Measurements from ENCODE around the gene PLXNA3.

PLXNA3 gene

GRCh38 chrX:154430479-154430878, 27.6 kb upstream of the PLXNA3 start:
- DNase-seq (no peak), ATAC-seq (no peak)
- Mint-ChIP-seq H3K4me3 (peak overlapping the region; percentile 26), H3K27me3 (no peaks in the 10 kb centered on the region), H3K4me1 (peaks cover 26% of the 10 kb centered on the region), H3K27ac (peak overlapping the region; percentile 36), H3K36me3 (ENCODE audit: low read depth) (no peaks in the 10 kb centered on the region), H3K9me3 (no peaks in the 10 kb centered on the region)

- Mint-ChIP-seq H3K4me1 (peaks cover 27% of the 10 kb centered on the region), H3K27me3 (no peaks in the 10 kb centered on the region), H3K36me3 (ENCODE audit: low read depth) (no peaks in the 10 kb centered on the region), H3K27ac (peak overlapping the region; percentile 36), H3K4me3 (no peak overlapping the region), H3K9me3 (no peaks in the 10 kb centered on the region)
- ATAC-seq (no peak), DNase-seq (no peak)
Observed at GRCh38 chrX:154430916-154431315, 27.2 kb upstream of the PLXNA3 start.

GRCh38 chrX:154431341-154431740, 26.7 kb upstream of the PLXNA3 start:
- DNase-seq (no peak), ATAC-seq (no peak)
- Mint-ChIP-seq H3K9me3 (no peaks in the 10 kb centered on the region), H3K36me3 (ENCODE audit: low read depth) (no peaks in the 10 kb centered on the region), H3K27me3 (no peaks in the 10 kb centered on the region), H3K4me1 (peaks cover 32% of the 10 kb centered on the region), H3K27ac (no peak overlapping the region), H3K4me3 (no peak overlapping the region)

DNA sequence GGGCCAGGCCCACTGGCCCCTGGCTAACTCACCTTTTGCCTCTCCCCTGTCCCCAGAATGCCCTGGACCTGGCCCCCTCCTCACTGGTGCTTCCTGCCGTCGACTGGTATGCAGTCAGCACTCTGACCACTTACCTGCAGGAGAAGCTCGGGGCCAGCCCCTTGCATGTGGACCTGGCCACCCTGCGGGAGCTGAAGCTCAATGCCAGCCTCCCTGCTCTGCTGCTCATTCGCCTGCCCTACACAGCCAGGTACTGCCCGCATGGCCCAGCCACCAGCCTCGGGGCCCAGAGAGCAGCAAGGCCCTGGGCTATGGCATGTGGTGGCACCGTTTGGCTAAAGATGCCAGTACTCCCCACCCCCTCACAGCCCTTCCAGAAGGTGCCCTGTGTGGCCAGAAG, 25.9 kb upstream of the PLXNA3 start:
- no peak for DNase-seq
- Mint-ChIP-seq H3K27ac (no peak overlapping the region), H3K4me1 (peaks cover 31% of the 10 kb centered on the region), H3K9me3 (no peaks in the 10 kb centered on the region), H3K4me3 (no peak overlapping the region), H3K36me3 (ENCODE audit: low read depth) (no peaks in the 10 kb centered on the region), H3K27me3 (no peaks in the 10 kb centered on the region)
- ATAC-seq = no peak

GRCh38 chrX:154433605-154434004, 24.5 kb upstream of the PLXNA3 start:
- no peak for DNase-seq
- no peaks in the 10 kb centered on the region for H3K36me3 Mint-ChIP-seq (ENCODE audit: low read depth)

GRCh38 chrX:154434394-154435168, 23.5 kb upstream of the PLXNA3 start:
- Mint-ChIP-seq H3K27ac (no peak overlapping the region), H3K36me3 (ENCODE audit: low read depth) (no peaks in the 10 kb centered on the region)

More at GRCh38 chrX:154433605-154434004, 24.5 kb upstream of the PLXNA3 start:
- H3K27me3 Mint-ChIP-seq = no peaks in the 10 kb centered on the region
- no peak overlapping the region for H3K27ac Mint-ChIP-seq
- ATAC-seq = no peak
- H3K9me3 Mint-ChIP-seq = no peaks in the 10 kb centered on the region
- H3K4me1 Mint-ChIP-seq = peaks cover 28% of the 10 kb centered on the region
- no peak overlapping the region for H3K4me3 Mint-ChIP-seq

GRCh38 chrX:154435171-154435733, 22.8 kb upstream of the PLXNA3 start:
- Mint-ChIP-seq H3K4me3 (no peak overlapping the region), H3K36me3 (ENCODE audit: low read depth) (no peaks in the 10 kb centered on the region), H3K9me3 (no peaks in the 10 kb centered on the region), H3K4me1 (peaks cover 19% of the 10 kb centered on the region), H3K27ac (no peak overlapping the region), H3K27me3 (no peaks in the 10 kb centered on the region)
- ATAC-seq = no peak
- DNase-seq = no peak

More at GRCh38 chrX:154434394-154435168, 23.5 kb upstream of the PLXNA3 start:
- no peak overlapping the region for H3K4me3 Mint-ChIP-seq
- no peaks in the 10 kb centered on the region for H3K9me3 Mint-ChIP-seq
- DNase-seq = no peak
- no peaks in the 10 kb centered on the region for H3K27me3 Mint-ChIP-seq
- peaks cover 23% of the 10 kb centered on the region for H3K4me1 Mint-ChIP-seq
- ATAC-seq = no peak

- DNase-seq = peak; percentile 42
- Mint-ChIP-seq H3K4me1 (peaks cover 14% of the 10 kb centered on the region), H3K4me3 (peak overlapping the region; percentile 75), H3K36me3 (ENCODE audit: low read depth) (peaks cover 3% of the 10 kb centered on the region), H3K27ac (peak overlapping the region; percentile 85), H3K9me3 (no peaks in the 10 kb centered on the region), H3K27me3 (no peaks in the 10 kb centered on the region)
- peak; percentile 68 for ATAC-seq
Observed at GRCh38 chrX:154436374-154436982, 21.6 kb upstream of the PLXNA3 start.

DNA sequence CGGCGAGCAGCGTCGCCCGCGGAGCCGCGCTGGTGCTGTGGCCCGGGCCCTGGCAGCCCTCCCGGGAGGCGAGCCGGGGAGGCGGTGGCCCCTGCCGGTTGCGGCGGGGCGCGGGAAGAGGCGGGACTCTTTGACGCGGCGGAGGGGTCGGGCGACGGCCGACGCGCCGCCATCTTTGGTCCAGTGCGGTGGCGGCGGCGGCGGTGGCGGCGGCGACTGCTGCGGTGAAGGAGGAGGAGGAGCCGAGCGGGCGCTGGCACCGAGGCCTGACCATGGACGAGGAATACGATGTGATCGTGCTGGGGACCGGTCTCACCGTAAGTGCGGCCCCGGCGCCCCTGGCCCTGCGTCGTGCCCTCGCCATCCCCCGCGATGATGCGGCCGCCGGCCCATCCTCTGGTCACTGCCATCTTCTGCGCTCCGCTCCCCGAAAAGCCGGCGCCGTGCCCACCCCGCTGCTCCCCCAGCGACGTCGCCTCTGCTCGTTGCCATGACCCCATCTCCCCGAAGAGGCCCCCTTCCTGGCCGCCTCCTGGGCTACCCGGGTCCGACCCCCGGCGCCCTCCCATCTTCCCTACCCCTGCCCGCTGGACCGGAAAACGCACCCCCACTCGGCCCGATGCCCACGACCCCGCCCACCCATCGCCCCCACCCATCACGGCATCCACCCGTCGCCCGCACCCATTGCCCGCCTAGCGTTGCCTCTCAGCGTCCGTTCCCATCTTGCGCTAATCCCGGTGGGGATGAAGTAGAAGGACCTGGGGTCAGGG, 20.9 kb upstream of the PLXNA3 start, which contains the start of gene GDI1:
TSS of gene GDI1 (plus strand) at position 172 of the 770 bp plus-strand sequence. CDS start at position 273, 101 bp downstream.
- ATAC-seq (peak; percentile 16), DNase-seq (peak; percentile 63)
- Mint-ChIP-seq H3K27ac (peak within 1 kb of the TSS; percentile 85), H3K4me1 (peaks cover 15% of the 10 kb centered on the region), H3K4me3 (peak within 1 kb of the TSS; percentile 81), H3K36me3 (ENCODE audit: low read depth) (peaks cover 5% of the 10 kb centered on the region), H3K9me3 (no peaks in the 10 kb centered on the region), H3K27me3 (no peaks in the 10 kb centered on the region)

DNA sequence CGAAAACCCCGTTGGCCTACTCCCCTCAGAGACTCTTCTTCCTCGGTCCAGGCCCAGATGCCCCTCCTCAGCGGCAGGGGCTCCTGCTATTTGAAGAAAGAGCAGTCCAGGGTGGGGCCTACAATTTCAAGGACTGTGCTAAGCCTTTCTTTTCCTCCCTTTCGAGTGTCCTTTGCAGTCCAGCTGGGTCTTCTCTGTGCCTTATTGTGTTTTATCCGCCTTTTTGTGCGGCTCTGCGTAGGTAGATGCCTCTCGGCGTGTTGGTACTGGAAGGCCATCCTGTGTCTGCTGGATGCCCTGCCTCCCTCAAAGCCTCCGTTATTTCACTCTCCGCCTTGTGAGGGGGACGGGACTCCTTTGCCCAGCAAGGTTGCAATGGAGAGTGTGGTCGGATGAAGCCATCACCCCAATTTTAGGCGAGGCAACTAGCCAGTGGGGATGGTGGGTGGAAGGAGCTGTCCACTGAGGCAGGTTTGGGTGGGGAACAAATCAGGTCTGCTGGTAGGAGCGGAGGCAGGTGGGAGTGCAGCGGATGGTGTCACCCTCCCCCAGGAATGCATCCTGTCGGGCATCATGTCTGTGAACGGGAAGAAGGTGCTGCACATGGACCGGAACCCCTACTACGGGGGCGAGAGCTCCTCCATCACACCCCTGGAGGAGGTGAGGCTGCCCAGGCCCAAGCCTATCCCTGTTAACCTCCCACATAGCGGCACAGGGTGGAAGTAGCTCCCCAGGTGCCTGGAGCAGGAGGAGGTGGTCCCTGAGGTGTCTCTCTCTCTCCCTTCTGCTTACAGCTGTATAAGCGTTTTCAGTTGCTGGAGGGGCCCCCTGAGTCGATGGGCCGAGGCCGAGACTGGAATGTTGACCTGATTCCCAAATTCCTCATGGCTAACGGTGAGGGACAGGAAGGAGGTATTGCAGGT, 19.8 kb upstream of the PLXNA3 start:
- Mint-ChIP-seq H3K4me3 (peak overlapping the region; percentile 81), H3K27me3 (no peaks in the 10 kb centered on the region), H3K36me3 (ENCODE audit: low read depth) (peaks cover 5% of the 10 kb centered on the region), H3K9me3 (no peaks in the 10 kb centered on the region), H3K27ac (peak overlapping the region; percentile 79), H3K4me1 (peaks cover 15% of the 10 kb centered on the region)
- DNase-seq (no peak), ATAC-seq (no peak)

DNA sequence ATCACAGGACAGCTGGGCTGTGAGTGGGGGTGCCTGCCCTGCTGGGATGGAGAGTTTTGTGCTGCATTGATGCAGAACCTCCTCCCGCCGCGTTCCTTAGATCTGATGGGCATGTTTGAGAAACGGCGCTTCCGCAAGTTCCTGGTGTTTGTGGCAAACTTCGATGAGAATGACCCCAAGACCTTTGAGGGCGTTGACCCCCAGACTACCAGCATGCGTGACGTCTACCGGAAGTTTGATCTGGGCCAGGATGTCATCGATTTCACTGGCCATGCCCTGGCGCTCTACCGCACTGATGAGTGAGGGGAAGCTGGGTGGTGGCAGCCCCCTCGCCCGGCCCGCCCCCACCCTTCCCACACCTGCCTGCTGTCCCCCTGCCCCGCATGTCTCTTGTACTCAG, 18.2 kb upstream of the PLXNA3 start:
- H3K4me3 Mint-ChIP-seq = no peak overlapping the region
- no peaks in the 10 kb centered on the region for H3K9me3 Mint-ChIP-seq
- no peaks in the 10 kb centered on the region for H3K27me3 Mint-ChIP-seq
- H3K36me3 Mint-ChIP-seq (ENCODE audit: low read depth) = peaks cover 5% of the 10 kb centered on the region
- no peak overlapping the region for H3K27ac Mint-ChIP-seq
- no peak for DNase-seq
- no peak for ATAC-seq
- peaks cover 18% of the 10 kb centered on the region for H3K4me1 Mint-ChIP-seq

- no peaks in the 10 kb centered on the region for H3K27me3 Mint-ChIP-seq
- H3K27ac Mint-ChIP-seq = no peak overlapping the region
- H3K4me3 Mint-ChIP-seq = no peak overlapping the region
- ATAC-seq (no peak), DNase-seq (no peak)
- H3K36me3 Mint-ChIP-seq (ENCODE audit: low read depth) = peaks cover 5% of the 10 kb centered on the region
- peaks cover 18% of the 10 kb centered on the region for H3K4me1 Mint-ChIP-seq
- no peaks in the 10 kb centered on the region for H3K9me3 Mint-ChIP-seq
Observed at GRCh38 chrX:154440623-154441357, 17.3 kb upstream of the PLXNA3 start.

GRCh38 chrX:154441564-154441963, 16.5 kb upstream of the PLXNA3 start:
- Mint-ChIP-seq H3K4me3 (no peak overlapping the region), H3K4me1 (peaks cover 15% of the 10 kb centered on the region), H3K27me3 (no peaks in the 10 kb centered on the region), H3K36me3 (ENCODE audit: low read depth) (peaks cover 5% of the 10 kb centered on the region), H3K27ac (no peak overlapping the region), H3K9me3 (no peaks in the 10 kb centered on the region)
- DNase-seq (no peak), ATAC-seq (no peak)
